Naive thymus-derived CD4-positive, alpha-beta T cell (primary cell): ENCODE measurements around the gene MAP2K7. TPM values are rescaled to one million over a fixed set of nuclear protein-coding genes. Genes with fewer than 3 reads are reported as not detected.

Experiments used
- ATAC-seq: fragments of 150-1000 bp; cut with Tn5 transposase; 2 replicates; pipeline ENCODE4 v1.10.0; 2021; ENCODE audit warnings: mild to moderate bottlenecking, moderate library complexity
- CTCF ChIA-PET: fragments of 350-600 bp; sonication (Branson Sonifier 250); formaldehyde crosslinking; loops from one replicate; lab custom pipeline; 2021; ENCODE audit warnings: antibody characterized with exemption; lab: Charles Lee
- POLR2A ChIA-PET: fragments of 350-600 bp; sonication (Branson Sonifier 250); formaldehyde crosslinking; loops from one replicate; lab custom pipeline; 2021; ENCODE audit warnings: antibody characterized with exemption, inconsistent platforms; lab: Charles Lee
- DNase-seq, 9 donors: peaks; one replicate each; pipeline versions ENCODE4 v3.0.0 to v3.0.0-alpha.2; 2020 to 2022; ENCODE audit warnings: mixed read lengths in 1 of 9
- H3K27ac ChIP-seq: one replicate; pipeline ENCODE4 v1.7.0; 2013; ENCODE audit warnings: mild to moderate bottlenecking, low read depth, low read length, moderate library complexity
- H3K27me3 ChIP-seq, 2 donors: one replicate each; pipeline ENCODE4 v1.7.0; 2013; ENCODE audit warnings: low read length in 2 of 2, mild to moderate bottlenecking in 2 of 2, moderate library complexity in 2 of 2; ENCODE audit not compliant: control insufficient read depth in 2 of 2, insufficient read depth in 2 of 2
- H3K36me3 ChIP-seq, 3 experiments: 1 replicate in 2 of 3; 2 replicates in 1 of 3; pipeline ENCODE4 v1.7.0; 2013; ENCODE audit warnings: low read length in 3 of 3, mild to moderate bottlenecking in 3 of 3, moderate library complexity in 1 of 3; ENCODE audit not compliant: insufficient read depth in 3 of 3, control insufficient read depth in 2 of 3
- H3K4me1 ChIP-seq, 2 donors: one replicate each; pipeline ENCODE4 v1.7.0; 2013; ENCODE audit warnings: low read length in 2 of 2, mild to moderate bottlenecking in 2 of 2, moderate library complexity in 1 of 2; ENCODE audit not compliant: control insufficient read depth in 2 of 2, insufficient read depth in 2 of 2
- H3K4me3 ChIP-seq: 2 replicates; pipeline ENCODE4 v1.7.0; 2013; ENCODE audit warnings: mild to moderate bottlenecking, low read length
- H3K9me3 ChIP-seq, 3 experiments: 1 replicate in 2 of 3; 2 replicates in 1 of 3; pipeline ENCODE4 v1.7.0; 2013; ENCODE audit warnings: low read length in 3 of 3; ENCODE audit not compliant: control insufficient read depth in 2 of 3
- H3K27ac Mint-ChIP-seq, 9 donors: one replicate each; pipeline ENCODE4 v1.8.0; 2020 to 2022; ENCODE audit warnings: mixed read lengths in 9 of 9, mild to moderate bottlenecking in 8 of 9, moderate library complexity in 5 of 9, inconsistent platforms in 2 of 9
- H3K27me3 Mint-ChIP-seq, 5 donors: one replicate each; pipeline ENCODE4 v1.8.0; 2021 to 2022; ENCODE audit warnings: mixed read lengths in 5 of 5, mild to moderate bottlenecking in 1 of 5
- H3K36me3 Mint-ChIP-seq, 5 donors: one replicate each; pipeline ENCODE4 v1.8.0; 2020 to 2022; ENCODE audit warnings: mixed read lengths in 5 of 5, mild to moderate bottlenecking in 3 of 5, inconsistent platforms in 1 of 5
- H3K4me1 Mint-ChIP-seq, 7 donors: one replicate each; pipeline ENCODE4 v1.8.0; 2020 to 2022; ENCODE audit warnings: mixed read lengths in 7 of 7, mild to moderate bottlenecking in 3 of 7, inconsistent platforms in 1 of 7
- H3K4me3 Mint-ChIP-seq, 10 donors: one replicate each; pipeline ENCODE4 v1.8.0; 2020 to 2022; ENCODE audit warnings: mild to moderate bottlenecking in 10 of 10, mixed read lengths in 10 of 10, moderate library complexity in 6 of 10, inconsistent platforms in 2 of 10
- H3K9me3 Mint-ChIP-seq, 11 donors: one replicate each; pipeline ENCODE4 v1.8.0; 2020 to 2022; ENCODE audit warnings: mixed read lengths in 11 of 11, mild to moderate bottlenecking in 4 of 11, inconsistent platforms in 1 of 11, moderate library complexity in 1 of 11
- intact Hi-C, 2 donors: fragments of 100-400 bp; cut with micrococcal nuclease; formaldehyde crosslinking; loops; one replicate each; pipeline ENCODE4 v1.15.1; 2023
- polyA plus RNA-seq, 2 donors: library from polyadenylated mRNA; unstranded; fragments of 300-500 nt; fragmentation: Illumina TruSeq; gene quantifications; one replicate each; pipeline ENCODE4 v1.2.3, GENCODE V29; 2021
- total RNA-seq, 6 experiments: library from RNA in 5 of 6; stranded (reverse) in 5 of 6; gene quantifications; 1 replicate in 5 of 6; 2 replicates in 1 of 6; pipeline ENCODE4 v1.2.3 and lab custom pipeline; 2021 to 2026

Gene MAP2K7
- total and polyA plus RNA-seq, 7 experiments from 2014 or later, result 1.8 to 109 (median 64.4) TPM

DNA sequence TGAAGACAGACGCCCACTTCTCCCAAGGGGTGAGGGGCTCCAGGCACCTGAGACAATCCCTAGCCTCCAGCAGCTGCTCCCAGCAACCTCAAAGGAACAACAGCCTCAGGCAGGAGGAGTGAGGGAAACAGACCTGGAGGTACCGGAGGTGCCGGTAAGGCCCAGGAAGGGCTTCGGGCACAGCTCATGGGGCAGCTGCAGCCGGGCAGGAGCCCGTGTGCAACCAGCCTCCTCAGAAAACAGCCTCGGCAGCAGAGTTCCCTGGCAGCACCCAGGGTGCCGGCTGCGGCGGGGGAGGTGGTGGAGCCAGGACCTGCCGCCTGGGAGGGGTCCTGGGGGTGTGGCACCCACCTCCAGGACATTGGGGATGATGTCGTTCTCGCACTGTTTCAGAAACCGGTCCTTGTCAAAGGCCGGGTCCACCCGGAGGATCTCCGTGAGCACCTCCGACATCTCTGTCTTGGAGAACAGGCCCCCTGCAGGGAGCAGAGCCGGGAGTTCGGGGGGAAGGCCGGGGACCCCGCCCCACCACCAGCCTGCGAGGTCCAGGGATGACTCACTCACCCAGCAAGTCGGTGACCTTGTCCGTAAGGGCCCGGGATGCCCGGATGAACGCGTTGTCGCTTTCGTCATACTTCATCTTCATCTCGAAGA, 28.7 kb downstream of the MAP2K7 start:
- Mint-ChIP-seq H3K4me3 (no peak overlapping the region), H3K4me1 (peaks cover 0 to 8% (median 4%) of the 10 kb centered on the region in 7 donors), H3K27ac (no peak overlapping the region), H3K36me3 (peaks cover 0 to 9% (median 3%) of the 10 kb centered on the region in 5 donors), H3K27me3 (no peaks in the 10 kb centered on the region), H3K9me3 (no peaks in the 10 kb centered on the region)
- Histone ChIP-seq H3K4me1 (no peaks in the 10 kb centered on the region), H3K36me3 (peaks cover 0 to 72% (median 23%) of the 10 kb centered on the region in 3 experiments), H3K27me3 (no peaks in the 10 kb centered on the region), H3K9me3 (no peaks in the 10 kb centered on the region), H3K27ac (no peak overlapping the region), H3K4me3 (no peak overlapping the region)
- ChIA-PET CTCF (interaction anchor here (1.4 kb wide), 1 partner anchor 11 kb away, joined by 8 read pairs; the partner anchor contains the start of gene SNAPC2), POLR2A (no interaction called here)
- DNase-seq, result no peak
- intact Hi-C loops, result no loop called here
- ATAC-seq, result no peak

- no peak for ATAC-seq
- H3K27me3 ChIP-seq, result no peaks in the 10 kb centered on the region
- peaks cover 0 to 77% (median 23%) of the 10 kb centered on the region in 3 experiments for H3K36me3 ChIP-seq
- Mint-ChIP-seq H3K9me3 (no peaks in the 10 kb centered on the region), H3K27ac (no peak overlapping the region), H3K36me3 (peaks cover 0 to 14% (median 3%) of the 10 kb centered on the region in 5 donors), H3K4me1 (peaks cover 0 to 8% (median 4%) of the 10 kb centered on the region in 7 donors), H3K27me3 (no peaks in the 10 kb centered on the region), H3K4me3 (no peak overlapping the region)
- CTCF ChIA-PET, result no interaction called here
- no peaks in the 10 kb centered on the region for H3K9me3 ChIP-seq
- no peak overlapping the region for H3K4me3 ChIP-seq
- DNase-seq, result no peak
- no peaks in the 10 kb centered on the region for H3K4me1 ChIP-seq
- H3K27ac ChIP-seq, result no peak overlapping the region
- intact Hi-C loops, result no loop called here
- POLR2A ChIA-PET, result no interaction called here
These were observed 29.2 kb downstream of the MAP2K7 start for GRCh38 chr19:7932930-7933300.

GRCh38 chr19:7933411-7933810, 29.7 kb downstream of the MAP2K7 start:
- ATAC-seq, result no peak
- Mint-ChIP-seq H3K4me1 (peaks cover 0 to 8% (median 2%) of the 10 kb centered on the region in 7 donors), H3K4me3 (no peak overlapping the region), H3K36me3 (peaks cover 0 to 16% (median 3%) of the 10 kb centered on the region in 5 donors), H3K9me3 (no peaks in the 10 kb centered on the region), H3K27me3 (no peaks in the 10 kb centered on the region), H3K27ac (no peak overlapping the region)
- no peak overlapping the region for H3K27ac ChIP-seq
- H3K4me1 ChIP-seq, result no peaks in the 10 kb centered on the region
- ChIA-PET CTCF (no interaction called here), POLR2A (no interaction called here)
- DNase-seq, result no peak
- intact Hi-C loops, result no loop called here
- peaks cover 0 to 81% (median 23%) of the 10 kb centered on the region in 3 experiments for H3K36me3 ChIP-seq
- H3K9me3 ChIP-seq, result no peaks in the 10 kb centered on the region
- no peaks in the 10 kb centered on the region for H3K27me3 ChIP-seq
- H3K4me3 ChIP-seq, result no peak overlapping the region

DNA sequence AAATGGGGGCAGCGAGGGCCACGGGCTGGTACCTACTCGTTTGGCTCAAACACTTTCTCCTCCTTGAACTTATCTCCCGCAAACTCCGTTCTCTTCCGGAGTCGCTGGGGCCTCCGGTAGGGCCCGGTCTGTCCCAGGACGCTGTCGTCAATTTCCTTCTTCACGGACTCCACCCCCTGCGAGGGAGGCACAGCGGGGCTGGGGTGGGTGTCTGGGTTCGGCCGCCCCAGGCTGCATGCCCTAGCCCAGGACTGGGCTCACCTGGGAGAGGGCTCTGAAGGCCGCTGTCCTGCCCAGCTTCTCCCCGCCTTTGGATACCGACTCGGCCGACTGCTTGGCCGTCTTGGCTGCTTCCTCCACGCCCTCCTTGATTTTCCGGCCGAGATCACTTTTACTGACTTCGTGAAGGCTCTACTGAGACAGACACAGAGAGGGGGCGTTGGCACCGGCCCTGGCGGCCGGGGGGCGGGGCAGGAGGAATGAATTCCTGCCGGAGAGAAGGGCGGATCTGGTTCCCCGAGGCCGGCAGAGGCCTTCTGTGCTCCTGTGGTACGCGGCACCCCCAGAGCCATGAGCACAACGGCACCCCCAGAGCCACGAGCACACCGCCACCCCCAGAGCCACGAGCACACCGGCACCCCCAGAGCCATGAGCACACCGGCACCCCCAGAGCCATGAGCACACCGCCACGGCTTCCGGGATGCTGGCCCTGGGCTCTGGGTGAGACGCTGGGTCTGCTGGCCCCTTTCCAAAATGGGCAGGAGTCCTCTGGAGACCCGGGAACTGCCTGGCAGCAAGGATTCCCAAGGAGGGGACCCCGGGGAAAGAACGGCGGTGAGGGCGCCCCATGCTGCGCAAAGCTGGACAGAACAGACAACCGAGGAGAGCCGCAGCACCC, 30.4 kb downstream of the MAP2K7 start:
- H3K4me1 Mint-ChIP-seq, result peaks cover 0 to 8% (median 5%) of the 10 kb centered on the region in 7 donors
- CTCF ChIA-PET, result interaction anchor here (0.6 kb wide), 1 partner anchor 169 kb away, joined by 6 read pairs; no protein-coding TSS in a partner anchor
- peaks cover 0 to 21% (median 6%) of the 10 kb centered on the region in 5 donors for H3K36me3 Mint-ChIP-seq
- no peak for DNase-seq
- no peaks in the 10 kb centered on the region for H3K9me3 Mint-ChIP-seq
- Histone ChIP-seq H3K36me3 (peaks cover 0 to 86% (median 23%) of the 10 kb centered on the region in 3 experiments), H3K27me3 (no peaks in the 10 kb centered on the region), H3K4me3 (no peak overlapping the region), H3K27ac (no peak overlapping the region), H3K4me1 (no peaks in the 10 kb centered on the region), H3K9me3 (no peaks in the 10 kb centered on the region)
- H3K27me3 Mint-ChIP-seq, result no peaks in the 10 kb centered on the region
- intact Hi-C loops, result no loop called here
- no peak overlapping the region for H3K4me3 Mint-ChIP-seq
- no peak overlapping the region for H3K27ac Mint-ChIP-seq
- POLR2A ChIA-PET, result no interaction called here
- ATAC-seq, result no peak

DNA sequence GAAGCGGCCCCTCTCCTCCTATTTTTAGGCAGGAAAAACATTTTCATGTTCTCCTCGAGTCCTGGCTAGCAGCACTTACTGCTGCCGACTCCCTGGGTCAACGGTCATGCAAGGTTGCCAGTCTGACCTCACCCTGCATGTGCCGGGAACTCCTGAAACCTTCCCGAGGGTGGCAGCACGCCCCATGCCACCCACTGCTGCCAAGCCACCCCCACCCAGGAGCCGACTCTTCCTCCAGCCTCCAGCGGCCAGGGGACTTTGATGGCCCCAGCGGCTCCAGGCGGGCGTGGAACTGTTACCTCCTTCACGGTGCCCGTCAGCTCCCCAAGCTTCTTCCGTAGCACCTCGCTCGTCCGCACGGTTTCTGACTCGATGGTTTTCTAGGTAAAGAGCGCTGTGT, 31.1 kb downstream of the MAP2K7 start:
- POLR2A ChIA-PET, result no interaction called here
- Mint-ChIP-seq H3K4me3 (no peak overlapping the region), H3K27ac (no peak overlapping the region), H3K4me1 (peaks cover 0 to 6% (median 5%) of the 10 kb centered on the region in 7 donors), H3K36me3 (peaks cover 0 to 21% (median 6%) of the 10 kb centered on the region in 5 donors), H3K9me3 (no peaks in the 10 kb centered on the region), H3K27me3 (no peaks in the 10 kb centered on the region)
- no peaks in the 10 kb centered on the region for H3K9me3 ChIP-seq
- no peak overlapping the region for H3K27ac ChIP-seq
- no peak for DNase-seq
- H3K36me3 ChIP-seq, result peaks cover 0 to 89% (median 23%) of the 10 kb centered on the region in 3 experiments
- no peak for ATAC-seq
- H3K27me3 ChIP-seq, result no peaks in the 10 kb centered on the region
- CTCF ChIA-PET, result no interaction called here
- no peaks in the 10 kb centered on the region for H3K4me1 ChIP-seq
- intact Hi-C loops, result no loop called here
- no peak overlapping the region for H3K4me3 ChIP-seq

- Mint-ChIP-seq H3K27ac (no peak overlapping the region), H3K4me3 (peak overlapping the region in 7 of 10 donors; percentile 17 to 47 (median 35)), H3K9me3 (peaks cover 0 to 6% (median 0%) of the 10 kb centered on the region in 11 donors), H3K27me3 (no peaks in the 10 kb centered on the region), H3K36me3 (peaks cover 5 to 22% (median 7%) of the 10 kb centered on the region in 5 donors), H3K4me1 (peaks cover 10 to 44% (median 28%) of the 10 kb centered on the region in 7 donors)
- H3K27ac ChIP-seq, result no peak overlapping the region
- H3K36me3 ChIP-seq, result peaks cover 0 to 49% (median 2%) of the 10 kb centered on the region in 3 experiments
- CTCF ChIA-PET, result interaction anchor here (0.7 to 0.8 kb wide), 2 partner anchors 11 to 828 kb away, joined by 3 to 5 read pairs; no protein-coding TSS in a partner anchor
- H3K9me3 ChIP-seq, result no peaks in the 10 kb centered on the region
- no peak overlapping the region for H3K4me3 ChIP-seq
- DNase-seq (no peak), ATAC-seq (no peak)
- intact Hi-C loops, result loop anchor here in 1 of 2 donors (5.0 kb wide), 1 partner anchor 326 kb away; no protein-coding TSS in a partner anchor
- no peaks in the 10 kb centered on the region for H3K27me3 ChIP-seq
- POLR2A ChIA-PET, result no interaction called here
- peaks cover 7 to 9% of the 10 kb centered on the region in 2 donors for H3K4me1 ChIP-seq
These were observed 37.2 kb downstream of the MAP2K7 start for GRCh38 chr19:7940841-7941240.
